GM18499 (cell line): Measurements from ENCODE around the gene ARMS2.

Source experiments
- ATAC-seq: cut with Tn5 transposase; IDR thresholded peaks from one replicate; pipeline ENCODE4 v1.9.1; 2021; ENCODE audit warnings: moderate number of reproducible peaks; ENCODE audit not compliant: insufficient read depth, unreplicated experiment

ARMS2 gene

GRCh38 chr10:122450353-122450990, 4.0 kb upstream of the ARMS2 start:
- ATAC-seq = no peak

GRCh38 chr10:122454071-122454470, 382 bp upstream of the ARMS2 start:
- no peak for ATAC-seq

- ATAC-seq = no peak
Measured at GRCh38 chr10:122455376-122456079, 1.1 kb downstream of the ARMS2 start.

- no peak for ATAC-seq
Measured at GRCh38 chr10:122457934-122458333, 3.5 kb downstream of the ARMS2 start.

- ATAC-seq = no peak
Measured at GRCh38 chr10:122458693-122459092, 4.2 kb downstream of the ARMS2 start.

GRCh38 chr10:122459561-122460273, 5.3 kb downstream of the ARMS2 start:
- no peak for ATAC-seq

- no peak for ATAC-seq
Measured at GRCh38 chr10:122460891-122461293, 6.4 kb downstream of the ARMS2 start.

GRCh38 chr10:122461367-122461728, 6.9 kb downstream of the ARMS2 start, which contains the start of gene HTRA1:
HTRA1 (plus strand) TSS chr10:122461553; CDS start chr10:122461653, 100 bp downstream.
- no peak for ATAC-seq

- ATAC-seq = no peak
Measured at GRCh38 chr10:122461729-122462532, 7.5 kb downstream of the ARMS2 start.

GRCh38 chr10:122462533-122463465, 8.3 kb downstream of the ARMS2 start:
- no peak for ATAC-seq

- no peak for ATAC-seq
Measured at GRCh38 chr10:122463466-122464249, 9.2 kb downstream of the ARMS2 start.

- no peak for ATAC-seq
Measured at GRCh38 chr10:122464250-122464510, 9.7 kb downstream of the ARMS2 start.

GRCh38 chr10:122464586-122464985, 10.1 kb downstream of the ARMS2 start:
- no peak for ATAC-seq

- ATAC-seq = no peak
Measured at GRCh38 chr10:122465401-122466040, 11.1 kb downstream of the ARMS2 start.

GRCh38 chr10:122466951-122467381, 12.5 kb downstream of the ARMS2 start:
- ATAC-seq = no peak

GRCh38 chr10:122467701-122468100, 13.2 kb downstream of the ARMS2 start:
- ATAC-seq = no peak

- no peak for ATAC-seq
Measured at GRCh38 chr10:122468307-122468925, 14.0 kb downstream of the ARMS2 start.
